Measurements from ENCODE around the gene RHBG. TPM values are rescaled to one million over a fixed set of nuclear protein-coding genes. Genes with fewer than 3 reads are reported as not detected.

The RHBG gene
- total RNA-seq, 1 donor from 2014 or later = 2.1 TPM

DNA sequence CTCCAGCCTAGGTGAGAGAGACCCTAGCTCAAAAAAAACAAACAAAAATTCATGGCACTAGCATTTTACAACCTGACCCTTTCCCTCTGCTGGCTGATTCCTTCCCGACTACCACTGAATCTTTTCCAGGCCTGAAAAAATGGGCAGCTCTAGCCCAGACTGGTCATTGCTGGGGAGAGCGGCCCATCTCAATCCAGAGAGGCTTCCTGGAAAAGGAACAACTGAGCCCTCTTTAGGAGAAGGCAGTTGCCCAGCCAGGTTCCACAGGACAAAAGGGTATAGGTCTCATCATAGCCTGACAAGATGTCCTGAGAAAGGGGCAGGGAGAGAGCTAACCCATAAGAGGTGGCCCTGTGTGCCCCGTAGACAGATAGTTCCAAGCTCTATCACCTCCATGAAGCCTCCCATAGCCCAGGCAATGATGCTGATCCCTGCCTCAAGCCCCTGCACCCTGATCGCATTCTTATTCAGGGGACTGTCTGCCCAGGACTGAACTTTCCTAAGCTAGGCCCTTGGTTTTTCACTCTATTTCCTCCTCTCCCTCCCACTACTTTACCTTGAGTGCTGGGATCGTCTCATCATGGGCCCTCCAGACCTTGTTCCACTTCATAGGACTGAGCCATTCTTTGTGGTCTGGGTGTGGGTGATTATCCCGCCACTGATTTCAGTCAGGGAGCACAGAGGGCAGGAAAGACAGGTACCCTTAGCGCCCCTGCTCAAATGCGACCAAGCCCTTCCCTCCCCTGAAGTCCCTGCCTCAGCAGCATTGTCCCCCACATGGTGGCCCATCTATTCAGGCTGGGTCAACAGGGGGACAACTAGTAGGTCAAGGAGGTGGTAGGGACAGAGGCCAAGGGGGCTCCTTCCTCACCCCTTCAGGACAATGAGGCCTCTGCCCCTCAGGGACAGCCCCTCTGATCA, 18.2 kb downstream of the RHBG start:
- no peak for DNase-seq

- DNase-seq = no peak
These were observed 18.8 kb downstream of the RHBG start for GRCh38 chr1:156387870-156388173.

DNA sequence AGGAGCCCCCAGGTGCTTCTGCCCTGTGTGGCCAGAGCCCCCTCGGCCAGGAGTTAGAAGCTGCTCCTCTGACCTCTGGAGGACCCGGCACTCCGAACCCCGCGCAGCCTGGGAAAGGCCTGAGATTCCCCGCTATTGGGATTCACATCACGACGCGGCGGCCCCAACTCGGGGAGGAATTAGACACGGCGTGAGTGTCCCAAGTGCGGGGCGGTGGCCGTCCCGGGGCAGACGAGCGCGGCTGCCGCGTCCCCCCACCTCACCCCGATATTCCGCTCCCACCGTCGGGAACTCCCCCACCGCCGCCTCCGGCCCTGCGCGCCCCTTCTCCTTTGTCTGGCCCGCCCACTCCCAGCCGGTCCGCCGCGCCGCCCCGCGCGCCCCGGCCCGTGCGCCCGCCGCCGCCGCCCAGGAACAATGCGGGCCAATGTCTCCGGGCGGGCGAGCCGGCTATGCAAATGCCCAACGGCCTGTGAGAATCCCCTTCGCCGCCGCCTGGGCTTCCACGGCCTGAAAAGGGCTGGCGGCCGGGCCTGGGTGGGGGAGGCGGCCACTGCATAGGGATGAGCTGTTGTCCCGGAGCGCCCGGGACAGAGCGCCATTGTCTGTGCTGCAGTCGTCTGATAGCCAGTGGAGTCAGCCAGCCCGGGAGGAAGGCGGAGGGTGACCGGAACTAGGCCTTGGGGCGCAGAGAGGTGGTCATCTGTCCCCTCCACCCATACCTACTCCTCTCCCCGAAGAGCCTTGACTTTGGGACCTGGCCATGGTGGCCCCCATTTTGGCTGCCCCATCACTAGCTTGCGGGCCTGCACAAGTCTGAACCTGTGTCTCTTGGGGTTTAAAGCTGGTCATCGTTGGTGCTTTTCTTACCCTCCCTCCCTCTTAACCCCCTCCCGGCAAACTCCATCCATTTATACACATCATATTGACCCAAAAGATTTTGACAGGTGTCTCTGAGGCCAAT, 19.4 kb downstream of the RHBG start:
- no peak for DNase-seq

DNA sequence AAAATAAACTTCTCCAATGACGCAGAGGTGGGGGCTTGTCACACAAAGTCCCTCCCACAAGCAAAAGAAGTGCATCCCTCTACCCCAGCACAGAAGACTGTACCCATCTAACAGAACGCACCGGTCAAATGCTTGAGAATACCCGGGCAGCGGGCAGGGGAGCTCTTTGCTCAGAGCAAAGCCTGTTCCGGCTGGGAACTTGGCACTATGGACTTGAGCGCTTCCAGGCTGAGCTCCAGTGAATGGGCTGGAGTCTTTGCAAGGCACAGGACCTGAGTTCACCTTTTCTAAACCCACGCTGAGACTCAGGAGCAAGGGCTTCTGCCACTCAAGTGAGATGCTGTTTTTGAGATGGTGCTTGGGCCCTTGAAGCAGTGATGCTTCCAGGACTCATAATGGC, 20.3 kb downstream of the RHBG start:
- DNase-seq = no peak

DNA sequence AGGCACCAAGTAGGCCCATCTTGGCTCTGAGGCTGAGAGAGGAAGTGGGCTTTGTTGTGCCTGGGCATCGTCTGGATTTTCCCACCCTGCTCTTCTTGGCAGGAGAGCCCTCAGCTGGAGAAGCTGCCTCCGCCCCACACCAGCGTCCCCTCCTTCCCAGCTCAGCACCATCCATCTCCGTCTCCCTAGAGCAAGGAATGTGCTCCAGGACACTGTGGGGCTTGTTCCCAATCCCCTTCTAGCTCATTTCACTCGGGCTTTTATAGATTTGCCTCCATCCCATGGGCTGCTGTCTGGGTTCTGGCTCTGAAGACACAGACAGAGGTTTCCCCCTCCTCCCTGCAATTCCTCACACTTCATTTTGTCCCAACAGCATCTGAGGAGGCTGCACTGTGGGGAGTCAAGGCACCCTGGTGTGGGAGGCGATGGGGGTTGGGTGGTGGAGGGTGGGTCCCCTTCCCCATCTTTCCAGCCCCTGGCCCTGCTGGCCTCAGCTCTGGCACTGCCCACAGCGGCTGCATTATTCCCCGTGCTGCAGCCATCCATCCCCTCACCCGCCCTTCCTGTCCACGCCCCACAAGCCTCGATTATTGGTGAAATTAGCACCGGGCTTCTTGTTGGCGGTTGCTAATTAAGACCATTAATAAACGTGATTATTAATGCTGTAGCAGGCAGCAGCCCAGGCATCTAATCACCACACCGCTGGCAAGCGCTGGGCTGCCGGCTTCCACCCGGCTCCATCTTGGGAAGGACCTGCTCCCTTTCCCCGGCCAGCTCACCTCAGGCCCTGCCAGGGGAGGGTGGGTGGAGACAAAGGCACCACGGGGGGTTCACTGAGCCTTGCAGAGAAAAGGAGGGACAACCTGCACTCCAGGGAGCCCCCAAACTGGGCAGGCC, 21.7 kb downstream of the RHBG start:
- no peak for DNase-seq

DNA sequence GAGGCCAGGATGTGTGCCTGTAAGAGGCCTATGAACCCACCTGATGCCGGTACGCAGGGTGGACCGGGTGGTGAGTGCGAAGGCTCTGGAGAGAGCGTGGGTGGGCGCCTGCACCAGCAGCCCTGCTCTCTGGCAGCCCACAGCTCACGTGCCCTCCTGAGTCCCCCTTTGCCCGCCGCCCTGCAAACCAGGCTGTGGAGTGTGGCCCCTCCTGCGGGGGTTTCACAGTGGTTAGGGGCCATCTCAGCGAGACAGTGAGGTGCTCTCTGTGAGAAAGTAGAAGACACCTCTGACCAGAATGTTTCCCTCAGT, 22.3 kb downstream of the RHBG start:
- DNase-seq = no peak

GRCh38 chr1:156391701-156392100, 22.7 kb downstream of the RHBG start:
- DNase-seq = no peak

DNA sequence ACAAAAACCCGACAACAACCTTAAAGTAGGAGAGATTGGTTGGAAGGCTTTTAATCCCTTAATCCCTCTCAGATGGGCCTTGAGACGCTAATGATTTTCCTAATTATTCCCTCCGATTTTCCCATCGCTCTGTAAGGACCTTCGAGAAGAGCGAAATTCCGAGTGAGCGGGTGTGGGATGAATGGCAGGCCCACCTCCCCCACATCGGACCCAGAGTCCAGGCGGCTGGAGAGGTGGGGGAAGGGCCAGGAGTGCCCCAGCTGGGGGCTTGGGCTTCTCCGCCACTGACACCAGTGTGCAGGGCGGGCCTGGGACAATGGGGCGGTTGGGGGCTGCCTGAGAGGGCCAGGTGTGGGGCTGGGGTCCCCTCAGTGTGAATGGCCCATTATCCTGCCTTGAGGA, 23.4 kb downstream of the RHBG start:
- no peak for DNase-seq

DNA sequence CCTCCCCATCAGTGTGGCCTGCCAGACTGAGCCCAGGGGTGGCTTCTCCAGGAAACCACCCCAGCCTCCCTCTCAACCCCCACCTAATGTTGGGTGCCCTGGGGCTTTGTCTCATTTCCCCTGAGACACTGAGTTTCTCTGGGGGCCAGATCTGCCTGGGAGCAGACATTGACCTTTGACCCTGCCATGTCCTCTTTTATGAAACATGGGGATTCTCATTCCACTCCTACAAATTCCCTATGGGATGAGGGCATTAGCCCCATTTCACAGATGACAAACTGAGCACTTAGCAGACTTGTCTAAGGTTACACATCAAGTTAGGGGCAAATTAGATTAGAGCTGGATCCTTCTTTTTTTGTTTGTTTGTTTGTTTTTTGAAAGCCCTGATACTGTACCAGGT, 24.1 kb downstream of the RHBG start:
- no peak for DNase-seq

- DNase-seq = no peak
These were observed 25.1 kb downstream of the RHBG start for GRCh38 chr1:156394082-156394481.

DNA sequence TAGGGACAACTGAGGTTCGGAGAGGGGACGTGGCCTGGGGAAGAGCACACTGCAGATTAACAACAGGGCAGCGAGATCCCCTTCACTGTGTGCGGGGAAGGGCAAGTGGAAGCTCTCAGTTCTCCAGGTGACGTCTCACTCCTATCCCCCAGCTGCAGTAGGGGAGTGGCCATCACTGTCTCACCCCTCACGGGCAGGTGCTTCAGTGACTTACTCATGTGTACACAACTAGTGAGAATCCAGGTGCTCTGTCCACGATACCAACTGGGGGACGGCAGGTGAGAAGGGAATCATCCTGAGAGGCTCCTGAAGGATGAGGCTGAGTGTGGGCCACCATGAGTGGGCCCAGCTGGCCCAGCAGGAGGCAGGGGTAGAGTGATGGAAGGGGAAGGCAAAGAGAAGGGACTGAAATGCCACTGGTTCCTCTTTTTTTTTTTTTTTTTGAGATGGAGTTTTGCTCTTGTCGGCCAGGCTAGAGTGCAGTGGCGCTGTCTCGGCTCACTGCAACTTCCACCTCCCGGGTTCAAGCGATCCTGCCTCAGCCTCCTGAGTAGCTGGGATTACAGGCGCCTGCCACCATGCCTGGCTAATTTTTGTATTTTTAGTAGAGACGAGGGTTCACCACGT, 25.9 kb downstream of the RHBG start:
- no peak for DNase-seq

GRCh38 chr1:156399355-156400125, 30.5 kb downstream of the RHBG start:
- DNase-seq = no peak

- DNase-seq = no peak
These were observed 31.4 kb downstream of the RHBG start for GRCh38 chr1:156400191-156400935.

GRCh38 chr1:156401041-156401574, 32.1 kb downstream of the RHBG start:
- no peak for DNase-seq

DNA sequence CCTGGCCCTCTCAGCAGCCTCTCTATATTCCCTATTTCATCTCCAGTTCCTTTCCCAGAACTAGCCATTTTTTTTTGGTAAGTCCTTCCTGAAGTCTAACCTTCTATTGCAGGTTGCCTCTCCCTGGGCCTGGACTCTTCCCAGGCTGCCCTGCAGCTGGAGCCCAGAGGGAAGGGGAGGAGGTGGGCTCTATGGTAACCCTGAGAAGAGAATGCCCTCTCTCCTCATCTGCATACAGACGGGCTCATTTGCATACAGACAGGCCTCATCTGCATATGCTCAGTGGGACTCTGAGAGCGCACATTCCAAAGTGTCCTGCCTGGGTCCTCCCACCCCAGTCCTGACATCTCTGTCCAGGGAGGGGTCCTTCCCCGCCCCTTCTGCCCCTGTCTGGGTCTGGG, 32.7 kb downstream of the RHBG start:
- no peak for DNase-seq

DNA sequence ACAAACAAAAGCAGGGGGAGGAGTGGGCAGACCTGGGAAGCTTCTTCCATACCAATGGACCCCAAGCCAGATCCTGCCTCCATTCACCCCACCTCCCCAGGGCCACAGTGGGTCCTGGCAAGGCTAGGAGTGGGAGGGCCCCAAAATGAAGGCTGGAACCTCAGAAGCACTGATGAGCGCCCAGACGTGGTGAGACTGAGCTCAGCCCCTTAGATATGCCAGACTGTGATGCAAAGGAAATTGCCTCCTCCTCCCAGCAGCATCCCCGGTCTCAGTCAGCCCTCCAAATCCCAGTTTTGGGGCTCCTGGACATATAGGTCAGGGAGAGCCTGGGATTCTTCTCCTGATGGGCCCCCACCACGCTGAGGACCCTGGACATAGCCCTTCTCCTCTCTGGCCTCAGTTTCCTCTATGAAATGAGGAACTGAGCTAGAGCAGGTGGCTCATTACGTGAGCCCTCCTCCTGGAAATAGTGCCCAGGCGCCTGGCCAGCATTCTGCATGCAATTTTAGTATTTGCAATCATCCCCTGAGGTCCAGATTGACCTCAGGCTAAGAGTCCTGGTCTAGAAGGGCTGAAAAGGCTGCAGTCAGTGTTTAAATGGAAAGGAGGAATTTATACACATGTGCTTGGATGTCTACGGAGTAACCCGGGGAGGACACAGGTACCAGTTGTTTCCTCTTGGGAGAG, 33.5 kb downstream of the RHBG start:
- DNase-seq = no peak

- no peak for DNase-seq
These were observed 36.7 kb downstream of the RHBG start for GRCh38 chr1:156405670-156406069.

GRCh38 chr1:156406251-156406650, 37.2 kb downstream of the RHBG start:
- no peak for DNase-seq

DNA sequence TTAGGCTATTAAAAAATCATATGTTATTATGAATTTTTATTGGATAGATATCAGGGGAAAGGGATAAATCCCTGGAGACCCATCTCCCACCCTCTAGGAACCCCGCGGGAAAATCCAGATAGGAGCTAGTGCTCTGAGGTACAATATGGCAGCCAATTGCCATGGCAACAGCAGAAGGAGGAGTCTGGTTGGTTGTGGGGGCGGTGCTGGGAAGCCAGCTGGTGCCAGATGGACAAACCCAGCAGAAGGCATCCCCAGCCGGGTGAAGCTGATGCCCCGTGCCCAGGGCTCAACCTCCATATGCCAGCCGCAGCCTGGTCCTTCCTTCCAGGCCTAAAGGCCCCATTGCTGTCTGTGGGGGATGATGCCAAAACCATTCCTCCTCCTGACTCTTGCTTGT, 38.3 kb downstream of the RHBG start:
- DNase-seq = no peak

GRCh38 chr1:156407760-156408159, 38.7 kb downstream of the RHBG start:
- DNase-seq = no peak

Data from skin of body (tissue), 2 donors.